ENCODE results near the gene PLA2G4F.

The PLA2G4F gene

DNA sequence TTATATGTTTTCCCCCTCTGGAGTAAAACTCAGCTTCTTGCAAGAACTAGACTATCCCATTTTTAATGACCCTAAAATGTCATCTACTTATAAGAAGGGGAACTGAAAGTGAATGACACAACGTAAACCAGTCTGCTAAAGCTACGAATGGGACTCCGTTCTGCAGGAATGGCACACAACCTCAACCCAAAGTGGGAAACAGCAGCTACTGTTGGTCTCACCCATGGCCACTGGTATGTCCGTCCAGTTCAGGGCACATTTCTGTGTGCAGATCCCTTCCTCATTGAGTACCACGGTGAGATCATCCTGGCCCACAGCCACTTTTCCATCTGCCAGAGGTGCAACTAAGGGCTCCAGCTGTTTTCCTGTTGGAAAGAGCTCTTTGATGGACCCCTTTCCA is 27.9 kb upstream of the PLA2G4F start:
- Histone ChIP-seq H3K79me2 (ENCODE audit: insufficient read depth, low read length) (no peaks in the 10 kb centered on the region), H3K36me3 (ENCODE audit: insufficient read depth, low read length) (peaks cover 74% of the 10 kb centered on the region), H3K9ac (ENCODE audit: low read length) (no peak overlapping the region), H3K9me2 (ENCODE audit: low read depth, low read length) (no peaks in the 10 kb centered on the region), H3K27me3 (ENCODE audit: insufficient read depth, low read length) (no peaks in the 10 kb centered on the region), H3K9me3 (ENCODE audit: low read length) (no peaks in the 10 kb centered on the region), H3K27ac (ENCODE audit: low read depth, low read length, poor library complexity, severe bottlenecking) (no peak overlapping the region), H3K4me2 (ENCODE audit: low read length) (no peak overlapping the region), H3K4me1 (ENCODE audit: insufficient read depth, low read length, severe bottlenecking) (no peaks in the 10 kb centered on the region), H4K20me1 (ENCODE audit: insufficient read depth, low read length) (no peaks in the 10 kb centered on the region), H2AFZ (ENCODE audit: low read length) (no peak overlapping the region), H3K4me3 (ENCODE audit: low read depth, low read length, poor library complexity, severe bottlenecking) (no peak overlapping the region), H3F3A (ENCODE audit: insufficient read depth, low read length) (no peaks in the 10 kb centered on the region)
- TF ChIP-seq EZH2 (IDR thresholded peaks at IDR 0.05; ENCODE audit: borderline replicate concordance, low read length): no peak
- TF ChIP-seq, protein P1, sequence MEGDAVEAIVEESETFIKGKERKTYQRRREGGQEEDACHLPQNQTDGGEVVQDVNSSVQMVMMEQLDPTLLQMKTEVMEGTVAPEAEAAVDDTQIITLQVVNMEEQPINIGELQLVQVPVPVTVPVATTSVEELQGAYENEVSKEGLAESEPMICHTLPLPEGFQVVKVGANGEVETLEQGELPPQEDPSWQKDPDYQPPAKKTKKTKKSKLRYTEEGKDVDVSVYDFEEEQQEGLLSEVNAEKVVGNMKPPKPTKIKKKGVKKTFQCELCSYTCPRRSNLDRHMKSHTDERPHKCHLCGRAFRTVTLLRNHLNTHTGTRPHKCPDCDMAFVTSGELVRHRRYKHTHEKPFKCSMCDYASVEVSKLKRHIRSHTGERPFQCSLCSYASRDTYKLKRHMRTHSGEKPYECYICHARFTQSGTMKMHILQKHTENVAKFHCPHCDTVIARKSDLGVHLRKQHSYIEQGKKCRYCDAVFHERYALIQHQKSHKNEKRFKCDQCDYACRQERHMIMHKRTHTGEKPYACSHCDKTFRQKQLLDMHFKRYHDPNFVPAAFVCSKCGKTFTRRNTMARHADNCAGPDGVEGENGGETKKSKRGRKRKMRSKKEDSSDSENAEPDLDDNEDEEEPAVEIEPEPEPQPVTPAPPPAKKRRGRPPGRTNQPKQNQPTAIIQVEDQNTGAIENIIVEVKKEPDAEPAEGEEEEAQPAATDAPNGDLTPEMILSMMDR (IDR thresholded peaks at IDR 0.05; ENCODE audit: low read length): no peak

DNA sequence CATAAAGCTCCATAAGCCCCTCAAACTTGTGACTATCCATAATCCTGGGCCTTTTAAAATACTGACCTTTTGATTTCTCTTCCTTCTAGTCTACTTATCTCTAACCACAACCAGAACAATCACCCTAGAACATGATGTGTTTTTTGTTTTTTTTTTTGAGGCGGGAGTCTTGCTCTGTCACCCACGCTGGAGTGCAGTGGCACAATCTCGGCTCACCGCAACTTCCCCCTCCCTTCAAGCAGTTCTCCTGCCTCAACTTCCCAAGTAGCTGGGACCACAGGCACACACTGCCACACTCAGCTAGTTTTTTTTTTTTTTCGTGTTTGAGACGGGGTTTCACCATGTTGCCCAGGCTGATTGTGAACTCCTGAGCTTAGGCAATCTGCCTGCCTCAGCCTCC is 26.5 kb upstream of the PLA2G4F start:
- no peaks in the 10 kb centered on the region for H3F3A ChIP-seq (ENCODE audit: insufficient read depth, low read length)
- no peak overlapping the region for H3K27ac ChIP-seq (ENCODE audit: low read depth, low read length, poor library complexity, severe bottlenecking)
- no peak overlapping the region for H3K9ac ChIP-seq (ENCODE audit: low read length)
- no peaks in the 10 kb centered on the region for H3K27me3 ChIP-seq (ENCODE audit: insufficient read depth, low read length)
- TF ChIP-seq, protein P1 (IDR thresholded peaks at IDR 0.05; ENCODE audit: low read length): no peak
- TF ChIP-seq EZH2 (IDR thresholded peaks at IDR 0.05; ENCODE audit: borderline replicate concordance, low read length): no peak
- H3K4me3 ChIP-seq (ENCODE audit: low read depth, low read length, poor library complexity, severe bottlenecking): no peak overlapping the region
- no peaks in the 10 kb centered on the region for H3K4me1 ChIP-seq (ENCODE audit: insufficient read depth, low read length, severe bottlenecking)
- no peaks in the 10 kb centered on the region for H4K20me1 ChIP-seq (ENCODE audit: insufficient read depth, low read length)
- H3K9me3 ChIP-seq (ENCODE audit: low read length): no peaks in the 10 kb centered on the region
- H3K79me2 ChIP-seq (ENCODE audit: insufficient read depth, low read length): no peaks in the 10 kb centered on the region
- H3K4me2 ChIP-seq (ENCODE audit: low read length): no peak overlapping the region
- no peak overlapping the region for H2AFZ ChIP-seq (ENCODE audit: low read length)
- H3K36me3 ChIP-seq (ENCODE audit: insufficient read depth, low read length): peaks cover 72% of the 10 kb centered on the region
- no peaks in the 10 kb centered on the region for H3K9me2 ChIP-seq (ENCODE audit: low read depth, low read length)

DNA sequence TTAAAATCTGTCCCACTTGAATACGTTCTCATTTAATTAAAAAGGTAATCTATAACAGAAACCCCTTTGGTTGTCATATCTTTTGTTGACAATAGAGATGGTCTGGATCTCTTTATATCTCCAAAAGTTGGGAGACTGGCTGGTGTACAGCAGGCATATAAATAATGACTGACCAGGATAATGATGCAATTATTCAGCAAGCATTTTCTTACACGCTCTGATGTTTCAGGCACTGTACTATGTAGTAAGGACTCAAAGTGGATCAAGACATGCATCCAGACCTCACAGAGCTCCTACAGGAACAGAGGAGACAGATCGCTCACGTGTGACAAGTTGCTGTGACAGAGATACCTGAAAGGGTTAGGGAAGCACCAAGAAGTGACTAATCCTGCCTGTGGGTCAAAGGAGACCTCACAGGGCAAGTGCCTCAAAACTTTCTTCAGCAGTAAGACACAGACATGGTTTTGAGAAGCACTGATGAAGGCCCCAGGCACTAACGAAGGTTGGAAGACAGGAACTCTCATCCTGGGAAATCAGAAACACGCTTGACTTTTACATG is 26.0 kb upstream of the PLA2G4F start:
- no peaks in the 10 kb centered on the region for H3K9me3 ChIP-seq (ENCODE audit: low read length)
- no peaks in the 10 kb centered on the region for H3K79me2 ChIP-seq (ENCODE audit: insufficient read depth, low read length)
- H3K27ac ChIP-seq (ENCODE audit: low read depth, low read length, poor library complexity, severe bottlenecking): no peak overlapping the region
- TF ChIP-seq, protein P1 (IDR thresholded peaks at IDR 0.05; ENCODE audit: low read length): no peak
- no peak for TF ChIP-seq EZH2 (IDR thresholded peaks at IDR 0.05; ENCODE audit: borderline replicate concordance, low read length)
- no peak overlapping the region for H2AFZ ChIP-seq (ENCODE audit: low read length)
- no peaks in the 10 kb centered on the region for H3K4me1 ChIP-seq (ENCODE audit: insufficient read depth, low read length, severe bottlenecking)
- H3K27me3 ChIP-seq (ENCODE audit: insufficient read depth, low read length): no peaks in the 10 kb centered on the region
- H3K36me3 ChIP-seq (ENCODE audit: insufficient read depth, low read length): peaks cover 71% of the 10 kb centered on the region
- no peaks in the 10 kb centered on the region for H4K20me1 ChIP-seq (ENCODE audit: insufficient read depth, low read length)
- no peak overlapping the region for H3K9ac ChIP-seq (ENCODE audit: low read length)
- no peak overlapping the region for H3K4me2 ChIP-seq (ENCODE audit: low read length)
- no peak overlapping the region for H3K4me3 ChIP-seq (ENCODE audit: low read depth, low read length, poor library complexity, severe bottlenecking)
- no peaks in the 10 kb centered on the region for H3K9me2 ChIP-seq (ENCODE audit: low read depth, low read length)
- H3F3A ChIP-seq (ENCODE audit: insufficient read depth, low read length): no peaks in the 10 kb centered on the region

All from OCI-LY1 (cell line).